ENCODE results near the gene FAM124A. TPM values are rescaled to one million over a fixed set of nuclear protein-coding genes. Genes with fewer than 3 reads are reported as not detected.
A peak's percentile ranks its signal among the peaks of the same experiment; 100 is the strongest.

FAM124A gene
- total RNA-seq, 1 experiment from 2014 or later, result 3.1 TPM

DNA sequence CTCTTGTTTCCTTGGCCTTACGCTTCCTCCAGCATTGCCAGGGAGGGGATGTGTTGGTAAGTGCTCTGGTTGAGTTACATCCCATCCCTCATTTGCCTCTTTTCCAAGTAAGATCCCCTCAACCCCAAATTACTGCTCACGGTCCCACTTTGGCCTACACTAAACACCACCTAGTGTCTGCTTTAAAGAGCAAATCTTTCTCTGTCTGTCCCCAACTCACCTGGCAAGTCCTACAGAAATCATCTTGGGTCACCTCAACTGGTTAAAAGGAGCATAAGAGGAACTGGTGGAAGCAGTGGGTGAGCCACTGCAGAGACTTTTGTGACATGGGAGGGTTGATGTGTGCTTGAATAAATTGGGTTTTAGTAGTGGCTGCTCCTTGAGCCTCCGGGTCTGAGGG, 62.1 kb downstream of the FAM124A start:
- no peaks in the 10 kb centered on the region for H3K27me3 ChIP-seq (ENCODE audit: insufficient read depth, low read length)
- CTCF ChIA-PET, result interaction anchor here (4.3 kb wide), 1 partner anchor 134 kb away, joined by 126 read pairs; no protein-coding TSS in a partner anchor
- H3K79me2 ChIP-seq (ENCODE audit: insufficient read depth, low read length), result no peaks in the 10 kb centered on the region
- RAD21 ChIA-PET (ENCODE audit: low non-redundant PET in 1 of 2, low total read pairs in 2 of 2, uncharacterized antibody in 2 of 2, unreplicated experiment in 2 of 2), result no interaction called here
- no peaks in the 10 kb centered on the region for H3K36me3 ChIP-seq (ENCODE audit: control insufficient read depth in 1 of 2, insufficient read depth in 2 of 2, low read length in 2 of 2)
- H3K9me2 ChIP-seq (ENCODE audit: insufficient read depth), result no peaks in the 10 kb centered on the region
- TF ChIP-seq FOSL1 (IDR thresholded peaks at IDR 0.05; ENCODE audit: low read depth) (no peak), YY1 (IDR thresholded peaks at IDR 0.05; ENCODE audit: extremely low read depth, insufficient replicate concordance, low read depth, low read length) (no peak)
- TF ChIP-seq, protein P1, sequence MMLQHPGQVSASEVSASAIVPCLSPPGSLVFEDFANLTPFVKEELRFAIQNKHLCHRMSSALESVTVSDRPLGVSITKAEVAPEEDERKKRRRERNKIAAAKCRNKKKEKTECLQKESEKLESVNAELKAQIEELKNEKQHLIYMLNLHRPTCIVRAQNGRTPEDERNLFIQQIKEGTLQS (IDR thresholded peaks at IDR 0.05), result no peak
- POLR2A ChIA-PET, result no interaction called here
- no peak overlapping the region for H3K27ac ChIP-seq (ENCODE audit: low read depth, low read length)
- H2AFZ ChIP-seq (ENCODE audit: low read depth, low read length, poor library complexity, severe bottlenecking), result no peak overlapping the region
- no peaks in the 10 kb centered on the region for H3K9me3 ChIP-seq (ENCODE audit: control insufficient read depth in 1 of 2, insufficient read depth in 1 of 2, low read depth in 1 of 2, low read length in 2 of 2)
- H3K4me2 ChIP-seq (ENCODE audit: low read length), result no peak overlapping the region
- DNase-seq (ENCODE audit: low read depth, low spot score) (no peak), ATAC-seq (no peak)
- intact Hi-C loops (cut with micrococcal nuclease), result no loop called here
- no peak overlapping the region for H3K9ac ChIP-seq (ENCODE audit: low read length)
- H4K20me1 ChIP-seq (ENCODE audit: insufficient read depth), result no peaks in the 10 kb centered on the region
- no peaks in the 10 kb centered on the region for H3K4me1 ChIP-seq (ENCODE audit: control insufficient read depth in 1 of 2, insufficient read depth in 2 of 2, low read length in 2 of 2)
- no TSS peak for BruUV-seq (replicated peaks)
- H3K4me3 ChIP-seq (replicated peaks in 1 of 2; ENCODE audit: low read depth in 1 of 2, low read length in 2 of 2), result no peak overlapping the region

DNA sequence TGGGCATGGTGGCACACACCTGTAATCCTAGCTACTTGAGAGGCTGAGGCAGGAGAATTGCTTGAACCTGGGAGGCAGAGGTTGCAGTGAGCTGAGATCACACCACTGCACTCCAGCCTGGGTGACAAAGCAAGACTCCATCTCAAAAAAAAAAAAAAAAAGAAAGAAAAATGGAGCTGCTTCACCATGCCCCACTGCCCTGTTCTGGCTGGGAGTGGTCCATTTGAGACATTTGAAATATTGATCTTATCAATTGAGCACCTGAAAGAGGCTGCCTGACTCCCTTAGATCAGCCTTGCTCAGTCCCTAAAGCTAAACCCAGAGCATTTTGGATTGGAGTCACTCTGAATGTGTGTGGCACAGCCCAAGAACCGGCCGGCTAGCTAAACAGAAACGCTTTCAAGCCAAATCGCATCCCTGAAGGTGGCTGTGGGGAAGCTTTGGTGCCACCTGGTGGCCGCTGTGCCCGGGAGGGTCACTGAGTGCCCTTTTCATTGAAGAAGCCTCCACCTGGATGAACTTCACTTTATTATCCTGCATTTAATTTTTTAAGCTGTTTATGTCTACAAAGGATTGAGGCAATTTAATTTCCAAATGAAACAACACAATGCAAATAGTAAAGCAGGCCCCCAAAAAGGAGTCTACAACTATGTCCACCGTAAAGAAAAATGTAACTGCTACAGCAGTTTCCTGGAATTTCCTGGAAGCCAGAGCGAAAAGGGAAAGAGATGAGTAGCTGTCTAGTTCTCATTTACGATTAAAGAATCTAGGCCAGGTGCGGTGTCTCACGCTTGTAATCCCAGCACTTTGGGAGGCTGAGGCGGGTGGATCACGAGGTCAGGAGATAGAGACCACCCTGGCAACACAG, 64.2 kb downstream of the FAM124A start:
- TF ChIP-seq, protein P2, sequence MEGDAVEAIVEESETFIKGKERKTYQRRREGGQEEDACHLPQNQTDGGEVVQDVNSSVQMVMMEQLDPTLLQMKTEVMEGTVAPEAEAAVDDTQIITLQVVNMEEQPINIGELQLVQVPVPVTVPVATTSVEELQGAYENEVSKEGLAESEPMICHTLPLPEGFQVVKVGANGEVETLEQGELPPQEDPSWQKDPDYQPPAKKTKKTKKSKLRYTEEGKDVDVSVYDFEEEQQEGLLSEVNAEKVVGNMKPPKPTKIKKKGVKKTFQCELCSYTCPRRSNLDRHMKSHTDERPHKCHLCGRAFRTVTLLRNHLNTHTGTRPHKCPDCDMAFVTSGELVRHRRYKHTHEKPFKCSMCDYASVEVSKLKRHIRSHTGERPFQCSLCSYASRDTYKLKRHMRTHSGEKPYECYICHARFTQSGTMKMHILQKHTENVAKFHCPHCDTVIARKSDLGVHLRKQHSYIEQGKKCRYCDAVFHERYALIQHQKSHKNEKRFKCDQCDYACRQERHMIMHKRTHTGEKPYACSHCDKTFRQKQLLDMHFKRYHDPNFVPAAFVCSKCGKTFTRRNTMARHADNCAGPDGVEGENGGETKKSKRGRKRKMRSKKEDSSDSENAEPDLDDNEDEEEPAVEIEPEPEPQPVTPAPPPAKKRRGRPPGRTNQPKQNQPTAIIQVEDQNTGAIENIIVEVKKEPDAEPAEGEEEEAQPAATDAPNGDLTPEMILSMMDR (IDR thresholded peaks at IDR 0.05 in 2 of 3, conservative IDR thresholded peaks at IDR 0.05 in 1 of 3; ENCODE audit: borderline replicate concordance in 1 of 3, insufficient read depth in 1 of 3, low read depth in 2 of 3, low read length in 2 of 3), result peak; percentile 74 to 96 (median 96); a peak in 5 of 6 replicates
- TF ChIP-seq EZH2 (IDR thresholded peaks at IDR 0.05), result no peak
- TF ChIP-seq, protein P3, sequence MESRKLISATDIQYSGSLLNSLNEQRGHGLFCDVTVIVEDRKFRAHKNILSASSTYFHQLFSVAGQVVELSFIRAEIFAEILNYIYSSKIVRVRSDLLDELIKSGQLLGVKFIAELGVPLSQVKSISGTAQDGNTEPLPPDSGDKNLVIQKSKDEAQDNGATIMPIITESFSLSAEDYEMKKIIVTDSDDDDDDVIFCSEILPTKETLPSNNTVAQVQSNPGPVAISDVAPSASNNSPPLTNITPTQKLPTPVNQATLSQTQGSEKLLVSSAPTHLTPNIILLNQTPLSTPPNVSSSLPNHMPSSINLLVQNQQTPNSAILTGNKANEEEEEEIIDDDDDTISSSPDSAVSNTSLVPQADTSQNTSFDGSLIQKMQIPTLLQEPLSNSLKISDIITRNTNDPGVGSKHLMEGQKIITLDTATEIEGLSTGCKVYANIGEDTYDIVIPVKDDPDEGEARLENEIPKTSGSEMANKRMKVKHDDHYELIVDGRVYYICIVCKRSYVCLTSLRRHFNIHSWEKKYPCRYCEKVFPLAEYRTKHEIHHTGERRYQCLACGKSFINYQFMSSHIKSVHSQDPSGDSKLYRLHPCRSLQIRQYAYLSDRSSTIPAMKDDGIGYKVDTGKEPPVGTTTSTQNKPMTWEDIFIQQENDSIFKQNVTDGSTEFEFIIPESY (IDR thresholded peaks at IDR 0.05; ENCODE audit: extremely low read depth, insufficient replicate concordance, low read length), result no peak
- TF ChIP-seq ZNF274 (IDR thresholded peaks at IDR 0.05; ENCODE audit: low read depth, low read length), result no peak
- TF ChIP-seq SRF (IDR thresholded peaks at IDR 0.05; ENCODE audit: low read depth), result no peak
- no peak for TF ChIP-seq FOSL1 (IDR thresholded peaks at IDR 0.05; ENCODE audit: low read depth)
- TF ChIP-seq RAD21 (IDR thresholded peaks at IDR 0.05; ENCODE audit: low read depth), result peak; percentile 84
- no peak for TF ChIP-seq POLR2A (IDR thresholded peaks at IDR 0.05; ENCODE audit: borderline replicate concordance, extremely low read depth, insufficient read depth, insufficient read length)
- Histone ChIP-seq H3K9me3 (ENCODE audit: control insufficient read depth in 1 of 2, insufficient read depth in 1 of 2, low read depth in 1 of 2, low read length in 2 of 2) (no peaks in the 10 kb centered on the region), H3K9ac (ENCODE audit: low read length) (no peak overlapping the region), H3K4me2 (ENCODE audit: low read length) (peak overlapping the region; percentile 24), H3K27me3 (ENCODE audit: insufficient read depth, low read length) (no peaks in the 10 kb centered on the region), H3K79me2 (ENCODE audit: insufficient read depth, low read length) (no peaks in the 10 kb centered on the region), H3K9me2 (ENCODE audit: insufficient read depth) (no peaks in the 10 kb centered on the region), H3K4me1 (ENCODE audit: control insufficient read depth in 1 of 2, insufficient read depth in 2 of 2, low read length in 2 of 2) (no peaks in the 10 kb centered on the region), H4K20me1 (ENCODE audit: insufficient read depth) (no peaks in the 10 kb centered on the region), H2AFZ (ENCODE audit: low read depth, low read length, poor library complexity, severe bottlenecking) (no peak overlapping the region), H3K36me3 (ENCODE audit: control insufficient read depth in 1 of 2, insufficient read depth in 2 of 2, low read length in 2 of 2) (no peaks in the 10 kb centered on the region), H3K27ac (ENCODE audit: low read depth, low read length) (no peak overlapping the region), H3K4me3 (replicated peaks in 1 of 2; ENCODE audit: low read depth in 1 of 2, low read length in 2 of 2) (no peak overlapping the region)
- intact Hi-C loops (cut with micrococcal nuclease), result loop anchor here (1.0 to 2.0 kb wide), 3 partner anchors 137 to 510 kb away; no protein-coding TSS in a partner anchor
- peak; percentile 36 for DNase-seq (ENCODE audit: low read depth, low spot score)
- ATAC-seq, result peak; percentile 95
- ChIA-PET POLR2A (interaction anchor here (1.2 to 1.5 kb wide), 2 partner anchors 138 to 161 kb away, joined by 6 to 8 read pairs; no protein-coding TSS in a partner anchor), CTCF (interaction anchor here (0.7 to 4.3 kb wide), 44 partner anchors 8 to 841 kb away, joined by 3 to 126 read pairs (median 4); no protein-coding TSS in a partner anchor), RAD21 (ENCODE audit: low non-redundant PET in 1 of 2, low total read pairs in 2 of 2, uncharacterized antibody in 2 of 2, unreplicated experiment in 2 of 2) (interaction anchor here (0.6 to 2.6 kb wide), 10 partner anchors 137 to 546 kb away, joined by 3 to 20 read pairs (median 6); no protein-coding TSS in a partner anchor)
- BruUV-seq (replicated peaks), result no TSS peak
